RWPE2 (cell line): Measurements from ENCODE around the gene FITM1.

Experiments
- ATAC-seq: fragments of 200-7000 bp; cut with Tn5 transposase; 3 replicates; pipeline ENCODE4 v1.9.1; 2021; ENCODE audit warnings: low read depth
- DNase-seq: peaks from one replicate; pipeline ENCODE4 v3.0.0-alpha.2; 2020; ENCODE audit warnings: low spot score
- H3K27ac ChIP-seq: fragments of 450-650 bp; 2 replicates; pipeline ENCODE4 v1.5.1; 2017; ENCODE audit warnings: mild to moderate bottlenecking; ENCODE audit not compliant: poor library complexity, severe bottlenecking
- H3K27me3 ChIP-seq: fragments of 250-450 bp; sonication (Bioruptor Pico); 2 replicates; pipeline ENCODE4 v1.5.1; 2021; ENCODE audit warnings: mild to moderate bottlenecking, moderate library complexity; ENCODE audit not compliant: insufficient read depth, poor library complexity, severe bottlenecking
- H3K36me3 ChIP-seq: fragments of 250-450 bp; sonication (Bioruptor Pico); 2 replicates; pipeline ENCODE4 v1.5.1; 2020; ENCODE audit warnings: low read depth, mild to moderate bottlenecking, moderate library complexity
- H3K4me1 ChIP-seq: fragments of 250-450 bp; sonication (Bioruptor Pico); 2 replicates; pipeline ENCODE4 v1.5.1; 2021; ENCODE audit warnings: mild to moderate bottlenecking, moderate library complexity; ENCODE audit not compliant: insufficient read depth, poor library complexity, severe bottlenecking
- H3K4me3 ChIP-seq: fragments of 250-450 bp; sonication (Bioruptor Pico); 2 replicates; pipeline ENCODE4 v1.5.1; 2021; ENCODE audit warnings: mild to moderate bottlenecking, moderate library complexity; ENCODE audit not compliant: severe bottlenecking
- H3K9me3 ChIP-seq: fragments of 250-450 bp; sonication (Bioruptor Pico); 2 replicates; pipeline ENCODE4 v1.5.1; 2021; ENCODE audit warnings: mild to moderate bottlenecking, moderate library complexity; ENCODE audit not compliant: severe bottlenecking
- TF ChIP-seq, protein P1 (sequence below): fragments of 450-650 bp; IDR thresholded peaks from one replicate; pipeline ENCODE4 v1.5.1; 2017; ENCODE audit warnings: mild to moderate bottlenecking, moderate library complexity; ENCODE audit not compliant: poor library complexity, severe bottlenecking

Gene FITM1

DNA sequence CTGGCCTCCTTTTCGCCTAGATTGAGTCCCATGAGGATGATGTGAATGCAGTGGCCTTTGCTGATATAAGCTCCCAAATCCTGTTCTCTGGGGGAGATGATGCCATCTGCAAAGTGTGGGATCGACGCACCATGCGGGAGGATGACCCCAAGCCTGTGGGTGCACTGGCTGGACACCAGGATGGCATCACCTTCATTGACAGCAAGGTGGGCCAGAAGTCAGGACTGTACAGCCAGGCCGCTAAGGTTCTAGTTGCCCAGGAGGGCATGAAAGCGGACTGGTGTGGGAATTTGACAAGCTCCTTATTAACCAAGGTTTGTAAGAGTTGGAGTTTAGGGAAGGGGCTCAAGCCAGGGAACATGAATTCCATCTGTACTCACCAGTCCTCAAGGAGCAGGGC is 10.8 kb upstream of the FITM1 start:
- Histone ChIP-seq H3K36me3 (peaks cover 49% of the 10 kb centered on the region), H3K9me3 (no peaks in the 10 kb centered on the region), H3K4me3 (no peak overlapping the region), H3K27ac (no peak overlapping the region), H3K4me1 (peaks cover 4% of the 10 kb centered on the region), H3K27me3 (no peaks in the 10 kb centered on the region)
- TF ChIP-seq, protein P1, sequence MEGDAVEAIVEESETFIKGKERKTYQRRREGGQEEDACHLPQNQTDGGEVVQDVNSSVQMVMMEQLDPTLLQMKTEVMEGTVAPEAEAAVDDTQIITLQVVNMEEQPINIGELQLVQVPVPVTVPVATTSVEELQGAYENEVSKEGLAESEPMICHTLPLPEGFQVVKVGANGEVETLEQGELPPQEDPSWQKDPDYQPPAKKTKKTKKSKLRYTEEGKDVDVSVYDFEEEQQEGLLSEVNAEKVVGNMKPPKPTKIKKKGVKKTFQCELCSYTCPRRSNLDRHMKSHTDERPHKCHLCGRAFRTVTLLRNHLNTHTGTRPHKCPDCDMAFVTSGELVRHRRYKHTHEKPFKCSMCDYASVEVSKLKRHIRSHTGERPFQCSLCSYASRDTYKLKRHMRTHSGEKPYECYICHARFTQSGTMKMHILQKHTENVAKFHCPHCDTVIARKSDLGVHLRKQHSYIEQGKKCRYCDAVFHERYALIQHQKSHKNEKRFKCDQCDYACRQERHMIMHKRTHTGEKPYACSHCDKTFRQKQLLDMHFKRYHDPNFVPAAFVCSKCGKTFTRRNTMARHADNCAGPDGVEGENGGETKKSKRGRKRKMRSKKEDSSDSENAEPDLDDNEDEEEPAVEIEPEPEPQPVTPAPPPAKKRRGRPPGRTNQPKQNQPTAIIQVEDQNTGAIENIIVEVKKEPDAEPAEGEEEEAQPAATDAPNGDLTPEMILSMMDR, result no peak
- DNase-seq, result no peak
- no peak for ATAC-seq

DNA sequence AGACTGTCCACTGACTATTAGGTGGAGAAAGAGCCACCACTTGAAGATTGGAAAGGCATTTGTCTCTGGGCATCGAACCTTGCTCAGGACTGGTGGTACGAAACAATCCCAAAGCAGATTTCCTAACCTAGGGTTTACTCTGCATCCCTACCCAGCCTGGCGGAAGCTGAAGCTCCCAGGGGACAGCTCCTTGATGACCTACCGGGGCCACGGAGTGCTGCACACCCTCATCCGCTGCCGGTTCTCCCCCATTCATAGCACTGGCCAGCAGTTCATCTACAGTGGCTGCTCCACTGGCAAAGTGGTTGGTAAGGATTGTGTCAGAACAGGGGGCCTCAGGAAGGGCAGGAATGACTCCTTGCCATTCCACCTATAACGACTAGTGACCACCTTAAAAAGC is 9.2 kb upstream of the FITM1 start:
- Histone ChIP-seq H3K36me3 (peaks cover 49% of the 10 kb centered on the region), H3K9me3 (no peaks in the 10 kb centered on the region), H3K27me3 (no peaks in the 10 kb centered on the region), H3K27ac (no peak overlapping the region), H3K4me1 (no peaks in the 10 kb centered on the region), H3K4me3 (no peak overlapping the region)
- TF ChIP-seq, protein P1, result no peak
- no peak for DNase-seq
- ATAC-seq, result no peak

DNA sequence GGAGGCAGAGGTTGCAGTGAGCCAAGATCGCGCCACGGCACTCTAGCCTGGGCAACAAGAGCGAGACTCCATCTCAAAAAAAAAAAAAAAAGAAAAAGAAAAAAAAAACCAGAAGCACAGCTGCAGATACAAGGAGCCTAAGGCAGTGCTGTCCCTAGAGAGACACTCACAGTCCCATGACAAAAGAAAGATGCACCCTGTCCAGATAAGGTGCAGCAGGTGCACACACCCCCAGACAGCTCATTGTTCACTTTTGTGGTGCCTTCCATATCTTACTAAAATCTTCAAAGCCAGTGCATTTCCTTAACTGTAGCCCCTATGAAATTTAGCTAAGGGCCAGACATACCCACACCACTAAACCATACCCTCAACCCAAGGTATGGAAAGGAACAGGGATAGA is 8.0 kb upstream of the FITM1 start:
- Histone ChIP-seq H3K36me3 (peaks cover 38% of the 10 kb centered on the region), H3K27me3 (no peaks in the 10 kb centered on the region), H3K27ac (no peak overlapping the region), H3K4me3 (no peak overlapping the region), H3K9me3 (no peaks in the 10 kb centered on the region), H3K4me1 (no peaks in the 10 kb centered on the region)
- TF ChIP-seq, protein P1, result no peak
- ATAC-seq (no peak), DNase-seq (no peak)

DNA sequence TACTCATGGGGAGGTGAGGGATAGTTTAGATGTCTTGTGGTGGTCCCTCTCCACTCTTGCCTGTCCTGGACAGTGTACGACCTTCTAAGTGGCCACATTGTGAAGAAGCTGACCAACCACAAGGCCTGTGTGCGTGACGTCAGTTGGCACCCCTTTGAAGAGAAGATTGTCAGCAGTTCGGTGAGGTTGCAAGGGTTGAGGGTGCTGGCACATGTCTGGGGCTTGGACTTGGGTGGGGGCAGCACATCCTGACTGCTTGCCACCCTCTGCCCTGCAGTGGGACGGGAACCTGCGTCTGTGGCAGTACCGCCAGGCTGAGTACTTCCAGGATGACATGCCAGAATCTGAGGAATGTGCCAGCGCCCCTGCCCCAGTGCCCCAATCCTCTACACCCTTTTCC is 7.6 kb upstream of the FITM1 start:
- no peak overlapping the region for H3K27ac ChIP-seq
- no peaks in the 10 kb centered on the region for H3K4me1 ChIP-seq
- TF ChIP-seq, protein P1, result no peak
- no peaks in the 10 kb centered on the region for H3K9me3 ChIP-seq
- H3K4me3 ChIP-seq, result no peak overlapping the region
- DNase-seq, result no peak
- no peak for ATAC-seq
- H3K36me3 ChIP-seq, result peaks cover 34% of the 10 kb centered on the region
- H3K27me3 ChIP-seq, result no peaks in the 10 kb centered on the region

DNA sequence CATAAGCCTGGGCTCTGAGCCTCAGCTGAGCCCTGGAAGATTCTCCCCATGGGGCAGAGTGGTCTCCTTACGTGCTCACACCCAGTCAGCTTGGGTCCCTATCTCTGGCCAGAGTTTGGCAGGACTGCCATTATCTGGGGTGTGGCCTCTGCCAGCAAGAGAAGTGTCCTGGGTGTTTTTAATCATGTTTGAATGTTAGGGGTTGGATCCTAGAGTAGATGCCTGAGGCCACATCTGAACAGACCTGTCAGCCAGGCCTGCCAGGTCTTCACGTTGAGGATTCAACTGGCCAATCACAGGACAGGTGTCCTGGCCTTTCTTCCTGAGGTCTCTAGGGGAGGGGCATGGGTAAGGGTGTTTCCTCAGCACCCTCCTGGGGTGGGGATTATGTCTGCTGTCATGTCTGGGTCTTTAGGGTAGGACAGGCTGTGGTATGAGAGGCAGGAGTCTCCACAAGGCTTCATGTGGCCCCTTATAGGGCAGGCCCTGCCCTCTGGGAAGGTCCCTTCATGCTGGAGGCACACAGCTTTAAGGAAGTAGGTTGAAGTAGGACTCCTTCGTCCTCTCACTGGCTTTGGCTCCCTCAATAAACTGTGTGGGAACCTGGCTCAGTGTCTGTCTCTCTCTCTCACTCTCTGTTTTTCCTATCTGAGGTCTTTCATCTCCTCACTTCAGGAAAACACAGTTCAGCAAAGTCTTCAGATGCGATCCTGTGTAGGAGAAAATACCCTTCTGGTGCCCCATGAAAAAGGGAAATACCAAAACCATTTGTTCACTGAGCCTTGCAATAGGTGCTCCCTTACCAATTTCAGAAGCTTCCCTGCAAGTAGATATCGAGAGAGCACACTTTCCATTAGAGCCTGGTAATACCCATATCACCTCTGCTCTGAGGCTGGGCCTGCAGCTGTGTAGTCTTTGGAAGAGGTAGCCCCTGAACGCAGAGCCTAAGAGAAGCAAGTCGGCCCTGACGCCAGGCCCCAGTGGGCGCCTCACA is 6.7 kb upstream of the FITM1 start:
- H3K9me3 ChIP-seq, result no peaks in the 10 kb centered on the region
- peak; percentile 26; the same call in 1 of the 3 replicates for ATAC-seq
- no peak overlapping the region for H3K4me3 ChIP-seq
- no peak overlapping the region for H3K27ac ChIP-seq
- TF ChIP-seq, protein P1, result no peak
- H3K36me3 ChIP-seq, result peaks cover 25% of the 10 kb centered on the region
- no peaks in the 10 kb centered on the region for H3K4me1 ChIP-seq
- DNase-seq, result no peak
- no peaks in the 10 kb centered on the region for H3K27me3 ChIP-seq
